K562 treated with DMSO at 1 percent for 48 hours (cell line): ENCODE results near the gene DEFB116. TPM values are rescaled to one million over a fixed set of nuclear protein-coding genes. Genes with fewer than 3 reads are reported as not detected.

ENCODE experiments used
- total RNA-seq: library from RNA; unstranded; fragments of 300-600 nt; gene quantifications from 2 replicates; pipeline ENCODE4 v1.2.3, GENCODE V29; 2022; ENCODE audit warnings: low replicate concordance; ENCODE audit errors: extremely low read depth

The DEFB116 gene
- not detected in 2 replicates for total RNA-seq

GRCh38 chr20:31308535-31309162, at the start of gene DEFB116:
TSS of gene DEFB116 (minus strand) at chr20:31308585. CDS start at chr20:31308585, 0 bp downstream.

GRCh38 chr20:31257364-31257763, 51.0 kb downstream of the DEFB116 start, which contains the start of gene DEFB115:
TSS of gene DEFB115 (plus strand) at chr20:31257664. CDS start at chr20:31257664, 0 bp downstream.

Other genes starting within 250 kb of the DEFB116 start
- not detected in 2 replicates for gene DEFB115, start 50.9 kb downstream of the DEFB116 start, total RNA-seq
- gene DEFB118, start 60.0 kb upstream of the DEFB116 start, total RNA-seq: not detected in 2 replicates
- not detected in 2 replicates for gene DEFB119, start 82.0 kb upstream of the DEFB116 start, total RNA-seq
- gene DEFB121, start 97.6 kb upstream of the DEFB116 start, total RNA-seq: not detected in 2 replicates
- gene DEFB123, start 132.0 kb upstream of the DEFB116 start, total RNA-seq: not detected in 2 replicates
- gene DEFB124, start 166.5 kb upstream of the DEFB116 start, total RNA-seq: not detected in 2 replicates
- not detected in 2 replicates for gene REM1, start 166.7 kb upstream of the DEFB116 start, total RNA-seq
- gene HM13, start 205.9 kb upstream of the DEFB116 start, total RNA-seq: not detected in 2 replicates